Fibroblast of villous mesenchyme (primary cell): Measurements from ENCODE around the gene ADCY5. TPM values are rescaled to one million over a fixed set of nuclear protein-coding genes. Genes with fewer than 3 reads are reported as not detected.

ENCODE experiments used
- DNase-seq: peaks from one replicate; pipeline ENCODE4 v3.0.0-alpha.2; 2010; ENCODE audit warnings: low read depth
- H3K4me3 ChIP-seq: 2 replicates; pipeline ENCODE4 v1.5.1; 2011; ENCODE audit warnings: low read depth, mild to moderate bottlenecking, low read length
- total RNA-seq: library from RNA; depleted of rRNA; stranded (reverse); fragments of >200 nt; gene quantifications from 2 replicates; pipeline ENCODE4 v1.2.3, GENCODE V29; 2012
- TF ChIP-seq, protein P1 (sequence below): IDR thresholded peaks from 2 replicates; pipeline ENCODE4 v1.5.1; 2012; ENCODE audit warnings: low read depth, mild to moderate bottlenecking, low read length; ENCODE audit not compliant: insufficient read depth

ADCY5 gene
- total RNA-seq, 1 donor = 0.43 TPM

DNA sequence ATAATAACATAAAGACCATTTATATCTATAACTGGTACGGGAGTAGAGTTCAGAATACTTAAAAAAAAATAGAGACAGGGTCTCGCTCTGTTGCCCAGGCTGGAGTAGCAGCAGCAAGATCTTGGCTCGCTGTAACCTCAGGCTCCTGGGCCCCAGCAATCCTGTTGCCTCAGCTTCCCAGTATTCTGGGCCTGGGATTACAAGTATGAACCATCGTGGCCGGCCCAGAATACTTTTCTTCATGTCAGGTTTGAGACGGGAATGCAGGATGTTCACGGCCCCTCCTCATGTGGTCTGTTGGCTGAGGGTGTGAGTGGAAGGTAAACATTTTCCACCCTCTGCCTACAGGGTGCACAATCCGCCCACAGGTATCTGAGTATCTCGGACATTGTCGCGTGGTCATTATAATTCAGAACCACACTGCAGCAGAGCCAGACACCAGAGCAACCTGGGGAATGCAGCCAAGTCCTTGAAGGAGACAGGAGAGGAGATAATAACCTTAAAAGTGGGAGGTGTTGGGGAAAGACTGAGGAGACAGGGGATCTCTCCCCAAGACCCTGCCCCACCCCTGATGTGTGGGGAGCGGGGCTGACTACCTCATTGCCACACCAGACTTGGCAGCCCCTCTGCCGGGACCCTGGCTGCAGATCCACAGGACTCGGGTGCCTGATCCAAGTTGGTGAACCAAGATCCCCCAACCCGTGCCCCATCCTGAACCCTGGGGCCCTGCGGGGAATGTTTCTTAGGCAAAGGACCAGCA, 106.8 kb downstream of the ADCY5 start:
- TF ChIP-seq, protein P1, sequence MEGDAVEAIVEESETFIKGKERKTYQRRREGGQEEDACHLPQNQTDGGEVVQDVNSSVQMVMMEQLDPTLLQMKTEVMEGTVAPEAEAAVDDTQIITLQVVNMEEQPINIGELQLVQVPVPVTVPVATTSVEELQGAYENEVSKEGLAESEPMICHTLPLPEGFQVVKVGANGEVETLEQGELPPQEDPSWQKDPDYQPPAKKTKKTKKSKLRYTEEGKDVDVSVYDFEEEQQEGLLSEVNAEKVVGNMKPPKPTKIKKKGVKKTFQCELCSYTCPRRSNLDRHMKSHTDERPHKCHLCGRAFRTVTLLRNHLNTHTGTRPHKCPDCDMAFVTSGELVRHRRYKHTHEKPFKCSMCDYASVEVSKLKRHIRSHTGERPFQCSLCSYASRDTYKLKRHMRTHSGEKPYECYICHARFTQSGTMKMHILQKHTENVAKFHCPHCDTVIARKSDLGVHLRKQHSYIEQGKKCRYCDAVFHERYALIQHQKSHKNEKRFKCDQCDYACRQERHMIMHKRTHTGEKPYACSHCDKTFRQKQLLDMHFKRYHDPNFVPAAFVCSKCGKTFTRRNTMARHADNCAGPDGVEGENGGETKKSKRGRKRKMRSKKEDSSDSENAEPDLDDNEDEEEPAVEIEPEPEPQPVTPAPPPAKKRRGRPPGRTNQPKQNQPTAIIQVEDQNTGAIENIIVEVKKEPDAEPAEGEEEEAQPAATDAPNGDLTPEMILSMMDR = no peak
- H3K4me3 ChIP-seq = no peak overlapping the region
- DNase-seq = no peak

DNA sequence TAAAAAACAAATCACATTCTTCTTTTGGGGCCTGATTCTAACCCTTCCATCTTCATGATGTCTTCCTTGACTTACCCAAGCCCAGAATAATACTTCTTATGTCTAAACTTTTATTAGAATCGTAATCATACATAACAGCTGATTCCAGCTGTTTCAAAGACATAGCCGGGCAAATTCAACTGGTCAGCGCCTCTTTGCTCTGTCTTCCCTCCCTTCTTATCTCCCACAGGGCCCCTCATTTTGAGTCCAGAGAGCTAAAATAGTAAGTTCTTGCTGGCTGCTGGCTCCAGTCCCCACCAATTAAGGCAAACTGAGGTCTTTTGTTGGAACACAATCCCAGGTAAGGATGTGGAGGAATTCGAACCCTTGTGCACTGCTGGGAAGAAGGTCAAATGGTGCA, 108.6 kb downstream of the ADCY5 start:
- TF ChIP-seq, protein P1 = no peak
- H3K4me3 ChIP-seq = no peak overlapping the region
- no peak for DNase-seq

DNA sequence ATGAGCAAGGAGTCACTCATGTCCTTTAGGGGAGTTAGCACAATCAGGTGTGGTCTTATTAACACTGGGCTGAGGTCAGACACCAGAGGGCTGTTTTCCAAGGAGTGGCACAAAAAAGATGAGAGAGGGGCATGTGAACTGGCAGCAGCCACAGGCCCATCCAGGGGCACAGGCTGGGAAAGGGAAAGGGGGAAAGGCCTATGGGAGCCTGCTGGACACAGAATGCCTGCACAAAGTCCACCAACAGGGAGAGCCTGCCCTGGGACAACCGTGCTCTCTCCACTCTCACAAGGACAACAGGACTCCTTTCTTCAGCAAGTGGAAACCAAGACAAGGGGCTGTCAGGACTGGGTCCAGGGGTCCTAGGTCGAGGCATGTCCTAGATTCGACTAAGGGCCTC, 109.6 kb downstream of the ADCY5 start:
- no peak for DNase-seq
- H3K4me3 ChIP-seq = no peak overlapping the region
- TF ChIP-seq, protein P1 = no peak

DNA sequence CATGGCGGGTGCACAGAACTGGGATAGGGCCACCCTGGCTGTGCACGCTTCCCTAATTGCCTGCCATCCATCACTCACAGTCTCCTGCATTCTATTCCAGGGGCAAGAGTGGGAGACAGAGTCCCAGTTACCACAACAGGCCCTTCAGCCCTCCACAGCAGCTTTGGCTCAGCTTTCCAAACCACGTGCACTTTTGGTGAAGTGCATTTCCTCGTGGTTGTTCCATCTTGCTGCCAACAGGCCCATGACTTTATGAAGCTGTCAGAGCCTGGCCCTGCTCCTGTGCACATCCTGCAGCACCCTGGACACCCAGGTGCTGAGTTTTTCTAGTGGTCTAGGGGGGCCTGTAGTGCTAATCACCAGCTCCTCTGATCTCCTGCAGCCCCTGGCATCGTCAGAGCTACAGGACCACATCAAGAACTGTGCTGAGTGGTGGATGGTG, 110.2 kb downstream of the ADCY5 start:
- no peak for DNase-seq
- H3K4me3 ChIP-seq = no peak overlapping the region
- TF ChIP-seq, protein P1 = no peak

DNA sequence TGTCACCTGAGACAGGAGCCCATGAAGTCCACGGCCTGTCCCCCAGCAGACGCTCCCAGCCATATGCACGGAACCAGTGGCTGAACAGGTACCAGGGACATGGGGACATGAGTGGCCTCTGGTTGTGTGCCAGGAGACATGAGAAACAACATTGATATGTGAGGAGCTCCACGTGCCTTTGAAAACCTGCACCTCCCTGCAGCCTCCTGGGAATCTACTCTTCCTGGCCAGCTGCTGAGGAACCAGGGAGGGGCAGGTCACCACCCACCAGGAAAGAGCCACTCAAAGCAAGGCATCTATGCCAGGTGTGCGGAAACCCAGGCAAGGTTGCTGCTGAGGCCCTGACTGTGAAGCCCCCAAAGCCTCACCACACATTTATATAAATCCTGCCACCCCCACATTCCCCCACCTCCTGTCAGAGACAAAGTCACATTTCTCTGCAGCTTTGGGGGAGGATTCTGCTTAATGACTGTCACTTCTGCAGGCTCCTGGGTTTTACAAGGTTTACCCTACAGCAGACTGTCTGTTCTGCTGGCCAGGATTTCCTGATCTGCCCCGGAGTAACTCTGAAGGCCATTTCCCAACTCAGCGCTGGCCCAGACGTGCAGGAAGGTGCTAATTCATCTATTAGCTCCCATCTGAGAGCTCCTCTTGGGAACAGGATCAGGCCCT, 110.8 kb downstream of the ADCY5 start:
- no peak for DNase-seq
- no peak overlapping the region for H3K4me3 ChIP-seq
- TF ChIP-seq, protein P1 = no peak

DNA sequence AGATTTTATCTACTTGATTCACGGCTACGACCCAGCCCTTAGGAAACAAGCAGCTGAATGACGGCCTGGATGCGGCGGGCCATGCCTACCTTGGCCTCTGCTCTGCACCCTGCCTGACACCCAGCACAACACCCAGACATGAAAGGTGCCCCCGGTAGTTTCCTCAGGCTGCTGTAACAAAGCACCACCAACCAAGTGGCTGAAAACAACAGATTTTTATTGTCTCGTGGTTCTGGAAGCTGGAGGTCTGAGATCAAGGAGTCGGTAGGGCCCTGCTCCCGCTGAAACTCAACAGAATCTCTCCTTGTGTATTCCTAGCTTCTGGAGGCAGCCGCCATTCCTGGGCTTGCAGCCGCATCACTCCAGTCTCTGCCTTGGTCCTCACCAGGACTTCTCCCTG, 111.7 kb downstream of the ADCY5 start:
- TF ChIP-seq, protein P1 = no peak
- no peak overlapping the region for H3K4me3 ChIP-seq
- no peak for DNase-seq
